Liver (tissue), 9 donors: ENCODE results near the gene GRPEL2. TPM values are rescaled to one million over a fixed set of nuclear protein-coding genes. Genes with fewer than 3 reads are reported as not detected.

Experiments
- DNase-seq: peaks from one replicate; pipeline ENCODE4 v3.0.0-alpha.2; 2017; ENCODE audit warnings: low spot score
- H3K27ac ChIP-seq, 2 donors: one replicate each; pipeline ENCODE4 v1.7.0; 2013; ENCODE audit warnings: inconsistent platforms in 2 of 2, low read length in 2 of 2, control low read depth in 1 of 2, low read depth in 1 of 2, mild to moderate bottlenecking in 1 of 2
- H3K27me3 ChIP-seq, 4 donors: one replicate each; pipeline versions ENCODE4 v1.6.1 to v1.7.0; 2013; ENCODE audit warnings: low read length in 3 of 4, inconsistent platforms in 1 of 4, mild to moderate bottlenecking in 1 of 4, moderate library complexity in 1 of 4; ENCODE audit not compliant: control insufficient read depth in 4 of 4, insufficient read depth in 4 of 4
- H3K36me3 ChIP-seq, 4 donors: one replicate each; pipeline versions ENCODE4 v1.6.1 to v1.7.0; 2013; ENCODE audit warnings: low read length in 3 of 4, mild to moderate bottlenecking in 3 of 4, low read depth in 1 of 4, moderate library complexity in 1 of 4; ENCODE audit not compliant: control insufficient read depth in 4 of 4, insufficient read depth in 3 of 4
- H3K4me1 ChIP-seq, 4 donors: one replicate each; pipeline versions ENCODE4 v1.6.1 to v1.7.0; 2013; ENCODE audit warnings: low read length in 3 of 4, mild to moderate bottlenecking in 3 of 4, moderate library complexity in 1 of 4; ENCODE audit not compliant: control insufficient read depth in 4 of 4, insufficient read depth in 4 of 4
- H3K4me3 ChIP-seq, 3 donors: one replicate each; pipeline versions ENCODE4 v1.6.1 to v1.7.0; 2013; ENCODE audit warnings: low read length in 3 of 3, control low read depth in 1 of 3, low read depth in 1 of 3, mild to moderate bottlenecking in 1 of 3
- H3K9ac ChIP-seq, 2 donors: one replicate each; pipeline ENCODE4 v1.7.0; 2013; ENCODE audit warnings: low read length in 2 of 2, mild to moderate bottlenecking in 2 of 2, moderate library complexity in 2 of 2, control low read depth in 1 of 2, low read depth in 1 of 2
- H3K9me3 ChIP-seq, 4 donors: one replicate each; pipeline versions ENCODE4 v1.6.1 to v1.7.0; 2013; ENCODE audit warnings: low read length in 3 of 4; ENCODE audit not compliant: control insufficient read depth in 4 of 4
- ATF3 ChIP-seq: IDR thresholded peaks from 2 replicates; pipeline ENCODE4 v1.6.1; 2016; ENCODE audit warnings: antibody characterized with exemption
- CTCF ChIP-seq: fragments of 150-350 bp; IDR thresholded peaks from 2 replicates; pipeline ENCODE4 v1.5.1; 2017; ENCODE audit warnings: improper control_type of control experiment, low read depth, low read length; ENCODE audit not compliant: missing input control
- EGR1 ChIP-seq, 2 donors: IDR thresholded peaks; 2 replicates each; pipeline ENCODE4 v1.6.1; 2016 to 2018; ENCODE audit warnings: antibody characterized with exemption in 2 of 2, low read depth in 2 of 2
- FOXA1 ChIP-seq: IDR thresholded peaks from 2 replicates; pipeline ENCODE4 v1.6.1; 2016; ENCODE audit warnings: antibody characterized with exemption
- FOXA2 ChIP-seq: IDR thresholded peaks from 2 replicates; pipeline ENCODE4 v1.6.1; 2016; ENCODE audit warnings: antibody characterized with exemption
- GABPA ChIP-seq, 2 donors: IDR thresholded peaks in 1 of 2; conservative IDR thresholded peaks in 1 of 2; 2 replicates each; pipeline ENCODE4 v1.6.1; 2016; ENCODE audit warnings: antibody characterized with exemption in 2 of 2, mild to moderate bottlenecking in 1 of 2, moderate library complexity in 1 of 2
- HNF4A ChIP-seq, 2 donors: conservative IDR thresholded peaks; 2 replicates each; pipeline ENCODE4 v1.6.1; 2016; ENCODE audit warnings: antibody characterized with exemption in 2 of 2, mild to moderate bottlenecking in 2 of 2
- HNF4G ChIP-seq: IDR thresholded peaks from 2 replicates; pipeline ENCODE4 v1.6.1; 2016; ENCODE audit warnings: antibody characterized with exemption
- JUND ChIP-seq, 2 donors: IDR thresholded peaks; 2 replicates each; pipeline ENCODE4 v1.6.1; 2016; ENCODE audit warnings: antibody characterized with exemption in 2 of 2
- MAX ChIP-seq: IDR thresholded peaks from 2 replicates; pipeline ENCODE4 v1.6.1; 2016; ENCODE audit warnings: antibody characterized with exemption
- NR2F2 ChIP-seq: IDR thresholded peaks from 2 replicates; pipeline ENCODE4 v1.6.1; 2016; ENCODE audit warnings: antibody characterized with exemption
- RAD21 ChIP-seq, 2 donors: IDR thresholded peaks; 2 replicates each; pipeline ENCODE4 v1.6.1; 2016; ENCODE audit warnings: antibody characterized with exemption in 2 of 2, mild to moderate bottlenecking in 2 of 2
- REST ChIP-seq: IDR thresholded peaks from 2 replicates; pipeline ENCODE4 v1.6.1; 2016; ENCODE audit warnings: antibody characterized with exemption, mild to moderate bottlenecking
- RXRA ChIP-seq, 2 donors: IDR thresholded peaks; 2 replicates each; pipeline ENCODE4 v1.6.1; 2017 to 2018; ENCODE audit warnings: antibody characterized with exemption in 2 of 2, mild to moderate bottlenecking in 1 of 2
- SP1 ChIP-seq: IDR thresholded peaks from 2 replicates; pipeline ENCODE4 v1.6.1; 2018; ENCODE audit warnings: antibody characterized with exemption, mild to moderate bottlenecking
- TAF1 ChIP-seq: conservative IDR thresholded peaks from 2 replicates; pipeline ENCODE4 v1.6.1; 2016; ENCODE audit warnings: antibody characterized with exemption, mild to moderate bottlenecking
- YY1 ChIP-seq: IDR thresholded peaks from 2 replicates; pipeline ENCODE4 v1.6.1; 2016; ENCODE audit warnings: antibody characterized with exemption, mild to moderate bottlenecking
- ZBTB33 ChIP-seq: IDR thresholded peaks from 2 replicates; pipeline ENCODE4 v1.6.1; 2016; ENCODE audit warnings: antibody characterized with exemption
- WGBS: extraction: QIAGEN DNeasy Blood & Tissue Kit; methylation state at CpG from one replicate; pipeline ENCODE4 v1.1.7; 2013; 5-methylcytosine and 5-hydroxymethylcytosine counted together
- polyA plus RNA-seq, 2 donors: library from polyadenylated mRNA; stranded (reverse) in 1 of 2; unstranded in 1 of 2; fragments of 200-250 nt in 1 of 2; fragments of >200 nt in 1 of 2; fragmentation: Nextera tagmentation in 1 of 2; extraction: Ambion mirVana in 1 of 2; gene quantifications; one replicate each; pipeline versions ENCODE4 v1.2.1 to v1.2.3, GENCODE V29; 2013 to 2015
- total RNA-seq, 2 donors: library from RNA; depleted of rRNA; stranded (reverse); fragments of >200 nt; gene quantifications; one replicate each; pipeline ENCODE4 v1.2.3, GENCODE V29; 2014
- donor health status: healthy.
- donor health status: healthy.
- donor health status: healthy.
- donor health status: healthy.
- donor health status: healthy.

GRPEL2 gene
- total and polyA plus RNA-seq, 4 donors = 2.5 to 9.5 (median 4.8) TPM

GRCh38 chr5:149374801-149375200, 29.5 kb downstream of the GRPEL2 start:
- Histone ChIP-seq H3K27me3 (no peaks in the 10 kb centered on the region), H3K4me3 (no peak overlapping the region), H3K9me3 (no peaks in the 10 kb centered on the region), H3K9ac (no peak overlapping the region), H3K27ac (no peak overlapping the region), H3K4me1 (no peaks in the 10 kb centered on the region), H3K36me3 (no peaks in the 10 kb centered on the region)
- DNase-seq = no peak
- 76% methylated on average over 3 of the region's 3 CpGs for WGBS
- no peak for TF ChIP-seq JUND (IDR thresholded peaks at IDR 0.05)
- TF ChIP-seq HNF4A (conservative IDR thresholded peaks at IDR 0.05) = no peak
- no peak for TF ChIP-seq NR2F2
- TF ChIP-seq FOXA1 = no peak
- TF ChIP-seq FOXA2 = no peak
- TF ChIP-seq REST = no peak
- TF ChIP-seq HNF4G = no peak
- TF ChIP-seq GABPA (IDR thresholded peaks at IDR 0.05 in 1 of 2, conservative IDR thresholded peaks at IDR 0.05 in 1 of 2) = no peak
- TF ChIP-seq SP1 = no peak
- TF ChIP-seq MAX = no peak
- TF ChIP-seq EGR1 (IDR thresholded peaks at IDR 0.05; ENCODE audit: low read depth in 2 of 2) = no peak
- TF ChIP-seq YY1 = no peak
- no peak for TF ChIP-seq ATF3

GRCh38 chr5:149375434-149375833, 30.1 kb downstream of the GRPEL2 start:
- Histone ChIP-seq H3K9me3 (no peaks in the 10 kb centered on the region), H3K9ac (no peak overlapping the region), H3K27ac (no peak overlapping the region), H3K27me3 (no peaks in the 10 kb centered on the region), H3K4me3 (no peak overlapping the region), H3K4me1 (no peaks in the 10 kb centered on the region), H3K36me3 (no peaks in the 10 kb centered on the region)
- WGBS = 94% methylated on average over 6 of the region's 6 CpGs
- TF ChIP-seq TAF1 (no peak), NR2F2 (no peak), CTCF (no peak), YY1 (no peak), SP1 (no peak), FOXA1 (no peak), EGR1 (IDR thresholded peaks at IDR 0.05; ENCODE audit: low read depth in 2 of 2) (no peak), HNF4G (no peak), GABPA (IDR thresholded peaks at IDR 0.05 in 1 of 2, conservative IDR thresholded peaks at IDR 0.05 in 1 of 2) (no peak), FOXA2 (no peak), JUND (IDR thresholded peaks at IDR 0.05) (no peak), ZBTB33 (no peak), RXRA (IDR thresholded peaks at IDR 0.05) (no peak), REST (no peak), RAD21 (IDR thresholded peaks at IDR 0.05) (no peak), ATF3 (no peak)
- no peak for DNase-seq
